Measurements from ENCODE around the gene PPP1R14B. TPM values are rescaled to one million over a fixed set of nuclear protein-coding genes. Genes with fewer than 3 reads are reported as not detected.

PPP1R14B gene
- total RNA-seq, 4 donors from 2014 or later = 178 to 230 (median 203) TPM

DNA sequence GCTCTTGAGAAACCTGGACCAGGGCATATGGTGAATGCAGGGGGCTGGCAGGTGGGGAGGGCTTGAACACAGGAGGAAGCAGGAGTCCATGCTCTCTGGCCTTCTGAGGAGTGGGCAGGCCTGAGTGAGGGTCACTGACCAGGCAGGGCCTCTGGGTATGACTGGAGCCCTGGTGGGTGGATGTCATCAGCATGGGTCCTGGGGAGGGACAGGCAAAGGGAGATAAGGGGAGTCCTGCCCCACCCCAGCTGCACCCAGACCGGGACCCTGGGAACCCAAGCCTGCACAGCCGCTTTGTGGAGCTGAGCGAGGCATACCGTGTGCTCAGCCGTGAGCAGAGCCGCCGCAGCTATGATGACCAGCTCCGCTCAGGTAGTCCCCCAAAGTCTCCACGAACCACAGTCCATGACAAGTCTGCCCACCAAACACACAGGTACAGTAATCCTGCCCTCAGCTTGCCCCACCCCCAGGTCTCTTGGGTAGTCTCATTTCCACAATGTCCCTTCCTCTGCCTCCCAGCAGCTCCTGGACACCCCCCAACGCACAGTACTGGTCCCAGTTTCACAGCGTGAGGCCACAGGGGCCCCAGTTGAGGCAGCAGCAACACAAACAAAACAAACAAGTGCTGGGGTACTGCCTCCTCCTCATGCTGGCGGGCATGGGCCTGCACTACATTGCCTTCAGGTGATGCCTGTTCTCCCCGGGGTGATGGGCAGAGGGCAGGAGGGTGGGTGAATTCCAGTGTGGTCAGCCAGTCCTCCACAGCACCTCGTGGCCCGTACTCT, 14.4 kb downstream of the PPP1R14B start:
- intact Hi-C loops (cut with DNase I; ENCODE audit: low total_unique reads) = no loop called here
- H3K4me3 ChIP-seq (ENCODE audit: low read depth, poor library complexity, severe bottlenecking) = no peak overlapping the region
- no peak for TF ChIP-seq CTCF (IDR thresholded peaks at IDR 0.05)
- no peak for TF ChIP-seq POLR2A (IDR thresholded peaks at IDR 0.05)
- DNase-seq (ENCODE audit: low spot score in 2 of 2) = no peak
- 76 to 80% methylated on average over 12 to 15 of the region's 15 CpGs for WGBS, 2 donors

GRCh38 chr11:64231546-64231945, 15.2 kb downstream of the PPP1R14B start:
- TF ChIP-seq POLR2A (IDR thresholded peaks at IDR 0.05) = no peak
- intact Hi-C loops (cut with DNase I; ENCODE audit: low total_unique reads) = no loop called here
- WGBS, 2 donors = 66 to 87% methylated on average over 7 of the region's 7 CpGs
- no peak for DNase-seq (ENCODE audit: low spot score in 2 of 2)
- H3K4me3 ChIP-seq (ENCODE audit: low read depth, poor library complexity, severe bottlenecking) = no peak overlapping the region

- no peak for DNase-seq (ENCODE audit: low spot score in 2 of 2)
- intact Hi-C loops (cut with DNase I; ENCODE audit: low total_unique reads) = no loop called here
- no peak for TF ChIP-seq CTCF (IDR thresholded peaks at IDR 0.05)
- no peak for TF ChIP-seq POLR2A (IDR thresholded peaks at IDR 0.05)
- 11 to 12% methylated on average over 8 of the region's 8 CpGs for WGBS, 2 donors
- peak overlapping the region; percentile 58 for H3K4me3 ChIP-seq (ENCODE audit: low read depth, poor library complexity, severe bottlenecking)
Measured at GRCh38 chr11:64230985-64231365, 15.8 kb downstream of the PPP1R14B start.

DNA sequence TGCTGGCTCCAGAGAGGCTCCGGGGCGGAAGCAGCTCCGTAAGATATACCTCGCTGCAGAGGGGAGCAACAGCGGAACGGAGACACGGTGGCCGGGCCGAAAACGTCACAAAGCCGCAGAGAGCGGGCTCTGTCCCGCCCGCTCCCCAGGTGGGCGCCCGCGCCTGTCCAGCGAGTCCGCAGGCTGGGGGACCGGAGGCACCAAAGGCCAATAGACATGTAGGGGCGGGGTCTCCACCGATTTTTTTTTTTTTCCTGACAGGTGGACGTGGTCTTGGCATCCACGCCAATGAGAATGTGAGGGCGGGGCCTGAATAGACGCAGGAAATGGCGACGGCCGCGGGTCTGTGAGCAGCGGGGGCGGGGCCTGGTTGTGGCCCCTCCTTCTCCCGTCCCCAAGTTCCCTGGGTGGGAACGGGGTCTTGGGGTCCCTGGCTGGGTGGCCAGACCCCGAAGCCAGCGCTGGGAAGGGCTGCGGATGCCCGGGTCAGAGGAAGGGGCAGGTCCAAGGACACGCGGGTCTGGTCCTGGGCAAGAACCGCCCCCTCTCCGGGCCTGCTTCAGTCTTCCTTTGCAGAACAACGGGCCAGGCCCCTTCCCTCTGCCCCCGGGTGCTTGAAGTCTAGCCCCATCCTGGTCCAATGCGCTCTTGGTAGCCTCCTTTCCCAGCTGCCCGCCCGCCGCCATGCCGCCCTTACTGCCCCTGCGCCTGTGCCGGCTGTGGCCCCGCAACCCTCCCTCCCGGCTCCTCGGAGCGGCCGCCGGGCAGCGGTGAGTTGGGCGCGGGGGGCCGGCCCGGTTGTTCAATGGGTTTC, 16.4 kb downstream of the PPP1R14B start, which contains the start of gene DNAJC4:
Gene DNAJC4 (plus strand): TSS at position 378 of the 814 bp plus-strand sequence. CDS start 307 bp downstream, at position 685.
- TF ChIP-seq CTCF (IDR thresholded peaks at IDR 0.05) = no peak
- peak; percentile 91 to 98 for DNase-seq (ENCODE audit: low spot score in 2 of 2)
- intact Hi-C loops (cut with DNase I; ENCODE audit: low total_unique reads) = no loop called here
- peak within 1 kb of the TSS; percentile 58 for H3K4me3 ChIP-seq (ENCODE audit: low read depth, poor library complexity, severe bottlenecking)
- 0 to 2% methylated on average over 40 to 60 of the region's 62 CpGs for WGBS, 2 donors

- intact Hi-C loops (cut with DNase I; ENCODE audit: low total_unique reads) = no loop called here
- peak overlapping the region; percentile 58 for H3K4me3 ChIP-seq (ENCODE audit: low read depth, poor library complexity, severe bottlenecking)
- DNase-seq (ENCODE audit: low spot score in 2 of 2) = no peak
- WGBS, 2 donors = 29 to 39% methylated on average over 13 of the region's 13 CpGs
- TF ChIP-seq CTCF (IDR thresholded peaks at IDR 0.05) (no peak), POLR2A (IDR thresholded peaks at IDR 0.05) (no peak)
Measured at GRCh38 chr11:64229744-64230170, 17.0 kb downstream of the PPP1R14B start.

GRCh38 chr11:64229090-64229743, 17.5 kb downstream of the PPP1R14B start:
- H3K4me3 ChIP-seq (ENCODE audit: low read depth, poor library complexity, severe bottlenecking) = no peak overlapping the region
- DNase-seq (ENCODE audit: low spot score in 2 of 2) = no peak
- intact Hi-C loops (cut with DNase I; ENCODE audit: low total_unique reads) = no loop called here
- TF ChIP-seq POLR2A (IDR thresholded peaks at IDR 0.05) = no peak
- no peak for TF ChIP-seq CTCF (IDR thresholded peaks at IDR 0.05)
- 73 to 90% methylated on average over 5 to 12 of the region's 12 CpGs for WGBS, 2 donors

Measured in lower leg skin (tissue), 4 donors.